ENCODE measurements around the gene SIX3.

DNA sequence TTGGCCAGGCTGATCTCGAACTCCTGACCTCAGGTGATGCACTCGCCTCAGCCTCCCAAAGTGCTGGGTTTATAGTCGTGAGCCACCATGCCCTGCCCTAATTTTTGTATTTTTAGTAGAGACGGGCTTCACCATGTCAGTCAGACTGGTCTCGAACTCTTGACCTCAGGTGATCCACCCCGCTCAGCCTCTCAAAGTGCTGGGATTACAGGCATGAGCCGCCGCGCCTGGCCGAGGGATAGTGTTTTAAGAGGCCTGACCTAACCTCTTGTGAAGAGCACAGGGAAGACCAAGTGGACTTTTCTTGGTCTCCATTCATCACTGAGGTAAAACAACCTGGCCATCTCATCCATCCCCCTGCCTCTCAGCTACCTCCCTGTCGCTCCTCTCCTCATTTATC lies 38.1 kb downstream of the SIX3 start:
- no peak for TF ChIP-seq POLR2A (IDR thresholded peaks at IDR 0.05)
- TF ChIP-seq CTCF (IDR thresholded peaks at IDR 0.05), result no peak
